SK-N-MC (cell line): ENCODE results near the gene PACSIN2.

Source experiments
- DNase-seq: peaks from one replicate; pipeline ENCODE4 v3.0.0-alpha.2; 2011; ENCODE audit warnings: low read depth, low spot score
- H3K27ac ChIP-seq: fragments of 200-600 bp; sonication (generic); 2 replicates; pipeline ENCODE4 v1.5.1; 2016; ENCODE audit warnings: mixed run types
- H3K36me3 ChIP-seq: fragments of 200-600 bp; sonication (generic); 2 replicates; pipeline ENCODE4 v1.6.1; 2017; ENCODE audit warnings: antibody characterized with exemption, low read length, mixed read lengths; ENCODE audit not compliant: insufficient read depth
- H3K4me3 ChIP-seq: fragments of 200-600 bp; sonication (generic); 2 replicates; pipeline ENCODE4 v1.5.1; 2016
- H3K9ac ChIP-seq: fragments of 200-600 bp; sonication (generic); 2 replicates; pipeline ENCODE4 v1.8.0; 2017; ENCODE audit warnings: mixed run types, mixed read lengths; ENCODE audit not compliant: insufficient read length
- H3K9me3 ChIP-seq: fragments of 200-600 bp; sonication (generic); 2 replicates; pipeline ENCODE4 v1.6.1; 2017; ENCODE audit warnings: low read depth, mild to moderate bottlenecking, antibody characterized with exemption, low read length, moderate library complexity, mixed read lengths
- EZH2 ChIP-seq: fragments of 200-600 bp; sonication (generic); IDR thresholded peaks from one replicate; pipeline ENCODE4 v1.6.1; 2017; ENCODE audit warnings: antibody characterized with exemption
- FOXP2 ChIP-seq: optimal IDR thresholded peaks from 2 replicates; pipeline ENCODE3; 2011; ENCODE audit warnings: mild to moderate bottlenecking, moderate library complexity; ENCODE audit not compliant: insufficient read depth; ENCODE audit errors: extremely low read length, control extremely low read depth
- POLR2AphosphoS5 ChIP-seq: IDR thresholded peaks from 2 replicates; pipeline ENCODE4 v1.6.1; 2012; ENCODE audit warnings: mild to moderate bottlenecking, low read depth, low read length, borderline replicate concordance

Gene PACSIN2

DNA sequence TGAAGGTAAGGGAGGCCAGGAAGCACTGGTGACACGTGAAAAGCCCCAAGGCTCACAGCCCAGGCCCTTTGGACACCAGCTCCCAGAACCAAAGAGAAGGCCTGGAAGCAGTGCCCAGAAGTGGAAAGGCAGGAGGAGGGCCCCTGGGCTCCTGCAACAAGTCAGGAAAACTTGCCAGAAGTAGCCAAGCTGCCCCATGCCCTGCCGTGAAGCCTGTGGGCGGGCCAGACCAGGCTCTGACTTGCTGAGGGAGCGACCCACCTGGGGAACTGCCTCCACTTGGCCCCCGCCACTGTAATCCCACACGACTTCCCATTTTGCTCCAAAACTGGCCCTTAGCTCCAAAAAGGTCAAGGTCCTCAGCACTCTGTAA is 106.6 kb downstream of the PACSIN2 start:
- no peak for TF ChIP-seq FOXP2
- no peak for TF ChIP-seq POLR2AphosphoS5
- no peak for TF ChIP-seq EZH2
- no peaks in the 10 kb centered on the region for H3K36me3 ChIP-seq
- no peak for DNase-seq
- H3K9me3 ChIP-seq = no peaks in the 10 kb centered on the region
- H3K4me3 ChIP-seq = no peak overlapping the region
- H3K27ac ChIP-seq = no peak overlapping the region
- H3K9ac ChIP-seq = no peak overlapping the region

DNA sequence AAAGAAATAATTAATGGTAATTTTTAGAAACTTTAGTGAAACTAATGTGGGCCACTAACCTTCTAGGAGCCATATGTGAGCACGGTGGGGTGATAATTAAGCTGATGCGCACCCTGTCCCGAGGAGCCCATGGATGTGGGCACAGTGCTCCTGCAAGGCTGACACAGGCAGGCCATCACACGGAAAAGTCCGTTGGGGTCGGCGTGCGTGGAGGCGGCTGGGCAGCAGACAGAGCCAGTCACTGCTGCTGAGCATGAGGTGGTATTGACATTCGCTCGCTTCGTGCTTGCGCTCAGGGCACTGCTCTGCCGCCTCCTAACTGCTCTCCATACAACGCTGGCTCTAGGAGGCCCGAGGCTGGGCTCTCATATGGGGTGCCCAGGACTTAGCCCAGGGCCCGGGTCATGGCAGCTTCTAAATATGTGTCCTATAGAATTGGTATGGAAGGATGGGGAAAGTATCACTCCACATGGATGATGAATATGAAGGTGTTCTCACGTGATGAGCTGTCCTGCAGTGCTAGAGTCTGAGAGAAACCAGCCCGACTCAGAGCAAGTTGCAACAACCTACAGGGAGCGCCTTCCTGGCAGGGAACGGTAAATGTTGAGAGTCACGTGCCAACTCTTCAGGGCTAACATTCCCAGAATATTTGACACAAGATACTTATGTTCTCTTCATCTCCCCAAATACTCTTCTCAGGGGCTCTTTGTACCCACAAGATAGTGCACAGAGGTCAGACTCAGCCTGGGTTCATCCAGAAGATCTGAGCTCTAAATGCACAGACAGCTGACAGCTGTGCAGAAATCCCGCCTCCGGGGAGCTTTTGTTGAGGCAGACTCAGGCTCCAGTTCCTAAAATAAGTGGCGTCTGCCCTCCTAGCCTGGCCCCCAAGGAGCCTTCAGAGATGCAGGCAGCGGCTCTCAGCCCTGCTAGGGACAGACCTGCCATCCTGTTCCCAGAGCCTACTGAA is 107.3 kb downstream of the PACSIN2 start:
- Histone ChIP-seq H3K9ac (no peak overlapping the region), H3K36me3 (no peaks in the 10 kb centered on the region), H3K27ac (no peak overlapping the region), H3K9me3 (no peaks in the 10 kb centered on the region), H3K4me3 (no peak overlapping the region)
- TF ChIP-seq POLR2AphosphoS5 = no peak
- no peak for TF ChIP-seq EZH2
- TF ChIP-seq FOXP2 = no peak
- no peak for DNase-seq

DNA sequence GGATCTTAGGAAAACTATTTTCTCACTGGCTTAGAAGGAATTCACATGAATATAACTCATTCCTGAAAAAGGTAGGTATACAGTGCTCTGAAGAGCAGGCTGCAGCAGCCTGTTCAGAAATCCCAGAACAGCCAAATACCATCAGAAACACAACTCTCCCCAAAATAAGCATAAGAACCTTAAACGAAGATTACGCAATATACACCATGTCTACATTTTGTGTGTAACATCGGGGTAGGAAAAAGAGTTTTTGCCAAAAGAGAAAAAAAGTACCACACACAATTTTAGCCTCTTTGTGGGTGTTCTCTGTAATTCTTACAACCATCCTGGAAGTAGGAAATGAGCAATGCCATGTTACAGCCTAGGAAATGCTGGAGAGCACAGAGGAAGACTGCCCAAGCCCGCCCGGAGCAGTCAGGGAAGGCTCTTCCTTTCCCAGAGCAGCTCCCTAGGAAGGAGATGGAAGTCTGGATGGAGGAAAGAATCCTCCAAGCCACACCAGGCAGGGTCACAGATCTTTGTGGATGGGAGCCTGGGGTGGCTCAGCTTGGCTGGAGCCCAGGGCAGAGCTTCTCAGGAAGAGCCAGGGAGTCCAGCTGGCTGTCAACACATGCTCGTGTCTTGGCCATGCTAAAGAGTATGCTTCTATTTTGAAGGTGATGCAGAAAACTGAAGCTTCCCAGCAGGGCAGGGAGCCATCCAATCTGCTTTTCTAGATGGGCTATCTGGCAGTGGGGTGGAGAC is 108.2 kb downstream of the PACSIN2 start:
- no peak overlapping the region for H3K27ac ChIP-seq
- DNase-seq = no peak

DNA sequence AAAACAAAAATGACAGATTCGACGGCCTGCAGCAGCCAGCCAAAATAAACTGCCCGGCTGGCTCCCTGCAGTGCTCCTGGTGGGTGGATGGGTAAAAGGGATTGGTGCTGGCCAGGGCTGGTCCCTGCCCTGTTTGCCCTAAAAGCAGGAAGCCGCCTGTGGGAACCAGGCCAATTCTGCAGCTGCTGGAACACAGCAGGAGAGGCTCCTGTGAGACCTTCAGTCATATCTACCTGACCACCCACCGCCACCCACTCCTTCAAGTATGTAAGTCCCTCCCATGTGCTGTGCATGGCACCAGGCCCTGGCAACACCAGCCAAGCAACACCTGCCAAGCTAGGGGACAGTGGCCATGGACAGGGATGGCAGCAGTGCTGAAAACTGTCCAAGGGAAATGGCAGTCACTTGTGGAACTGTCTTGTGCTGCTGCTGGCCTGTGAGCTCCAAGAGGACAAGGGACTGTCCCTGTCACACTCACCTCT is 109.2 kb downstream of the PACSIN2 start:
- Histone ChIP-seq H3K36me3 (no peaks in the 10 kb centered on the region), H3K27ac (no peak overlapping the region), H3K9ac (no peak overlapping the region), H3K9me3 (no peaks in the 10 kb centered on the region), H3K4me3 (no peak overlapping the region)
- DNase-seq = no peak
- no peak for TF ChIP-seq POLR2AphosphoS5
- no peak for TF ChIP-seq EZH2
- TF ChIP-seq FOXP2 = no peak

More for the DNA sequence above, 108.2 kb downstream of the PACSIN2 start:
- H3K9me3 ChIP-seq = no peaks in the 10 kb centered on the region
- H3K9ac ChIP-seq = no peak overlapping the region
- H3K4me3 ChIP-seq = no peak overlapping the region
- TF ChIP-seq FOXP2 = no peak
- no peak for TF ChIP-seq POLR2AphosphoS5
- TF ChIP-seq EZH2 = no peak
- H3K36me3 ChIP-seq = no peaks in the 10 kb centered on the region

DNA sequence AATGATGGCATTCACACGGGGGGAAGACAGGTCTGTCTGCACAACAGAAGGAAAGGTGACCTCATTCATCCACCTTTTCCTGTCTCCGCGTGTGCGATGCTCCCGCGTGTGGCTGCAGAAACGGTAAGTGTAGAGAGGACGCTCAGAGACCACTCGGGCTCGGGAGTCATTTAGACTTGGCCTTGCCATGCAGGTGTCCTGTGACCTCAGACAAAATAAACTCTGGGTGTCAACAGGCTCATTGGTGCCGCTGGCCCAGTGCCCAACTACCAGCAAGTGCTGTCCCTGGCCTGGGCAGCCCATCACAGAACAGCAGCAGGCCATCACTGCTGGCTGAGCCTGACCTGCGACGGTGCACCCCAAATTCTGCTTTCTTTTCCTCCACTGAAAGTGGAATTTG is 109.7 kb downstream of the PACSIN2 start:
- no peak overlapping the region for H3K27ac ChIP-seq
- no peaks in the 10 kb centered on the region for H3K36me3 ChIP-seq
- TF ChIP-seq FOXP2 (no peak), EZH2 (no peak), POLR2AphosphoS5 (no peak)
- no peak for DNase-seq
- H3K4me3 ChIP-seq = no peak overlapping the region
- no peaks in the 10 kb centered on the region for H3K9me3 ChIP-seq
- no peak overlapping the region for H3K9ac ChIP-seq

DNA sequence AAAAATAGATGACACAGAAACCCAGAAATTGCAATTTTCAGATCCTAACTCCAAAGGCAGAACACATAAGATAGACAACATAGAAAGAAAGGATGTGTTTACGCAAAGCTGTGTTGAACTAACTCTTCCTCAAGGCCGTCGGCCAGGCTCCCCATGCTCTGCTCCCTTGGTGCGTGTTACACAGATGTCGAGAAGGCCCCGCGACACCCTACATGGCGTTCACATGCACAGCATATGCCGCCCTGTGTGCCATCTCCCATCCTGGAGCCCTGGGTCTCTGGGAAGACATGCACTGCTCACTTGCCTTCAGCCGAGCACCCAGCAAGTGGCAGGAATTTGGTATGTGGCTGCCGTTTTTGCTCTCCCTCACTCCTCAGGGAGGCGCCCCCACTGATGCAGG is 110.9 kb downstream of the PACSIN2 start:
- TF ChIP-seq FOXP2 = no peak
- TF ChIP-seq EZH2 = no peak
- TF ChIP-seq POLR2AphosphoS5 = no peak
- DNase-seq = no peak

DNA sequence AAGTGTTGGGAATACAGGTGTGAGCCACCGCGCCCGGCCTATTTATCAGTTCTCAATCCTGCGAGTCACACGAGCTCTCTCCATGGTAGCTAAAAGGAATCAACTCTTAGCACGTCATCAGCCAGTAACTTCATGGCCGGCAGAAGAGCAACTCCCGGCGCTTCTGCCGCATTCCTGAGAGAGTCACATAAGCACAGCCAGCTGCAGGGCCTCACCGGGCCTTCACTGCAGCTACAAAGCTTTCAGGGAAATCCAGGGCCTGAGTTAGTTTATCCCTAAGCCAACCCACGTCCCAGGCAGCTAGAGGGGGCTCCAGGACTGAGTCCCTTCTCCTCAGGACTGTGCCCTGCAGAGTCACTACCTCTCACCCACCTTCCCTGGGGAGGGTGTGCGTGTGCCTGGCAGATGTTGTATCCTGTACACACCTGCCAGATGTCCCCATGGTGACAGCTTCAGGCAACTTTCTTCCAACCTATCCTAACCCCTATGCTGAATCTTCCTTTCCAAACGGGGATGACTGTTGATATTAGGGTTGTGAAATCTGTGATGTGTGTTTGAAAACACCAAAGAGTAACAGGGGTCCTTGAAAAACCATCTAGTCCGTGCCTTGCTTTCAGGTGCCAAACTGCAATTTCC is 112.0 kb downstream of the PACSIN2 start:
- no peaks in the 10 kb centered on the region for H3K36me3 ChIP-seq
- H3K9ac ChIP-seq = no peak overlapping the region
- H3K4me3 ChIP-seq = no peak overlapping the region
- no peak for TF ChIP-seq POLR2AphosphoS5
- no peak for TF ChIP-seq FOXP2
- TF ChIP-seq EZH2 = no peak
- DNase-seq = no peak
- no peak overlapping the region for H3K27ac ChIP-seq
- no peaks in the 10 kb centered on the region for H3K9me3 ChIP-seq

More for the DNA sequence above, 110.9 kb downstream of the PACSIN2 start:
- Histone ChIP-seq H3K27ac (no peak overlapping the region), H3K9me3 (no peaks in the 10 kb centered on the region), H3K4me3 (no peak overlapping the region), H3K36me3 (no peaks in the 10 kb centered on the region), H3K9ac (no peak overlapping the region)
